Cardiac muscle cell (in vitro differentiated cells and primary cell): ENCODE results near the gene SIVA1. TPM values are rescaled to one million over a fixed set of nuclear protein-coding genes. Genes with fewer than 3 reads are reported as not detected.

Experiments used
- DNase-seq, 2 donors: peaks; one replicate each; pipeline versions ENCODE4 v3.0.0 to v3.0.0-alpha.2; 2010 to 2017; ENCODE audit warnings: low read depth in 1 of 2, low spot score in 1 of 2
- H3K27ac ChIP-seq: fragments of 200-600 bp; sonication (generic); 2 replicates; pipeline ENCODE4 v1.5.1; 2016
- H3K27me3 ChIP-seq: fragments of 200-600 bp; sonication (generic); 2 replicates; pipeline ENCODE4 v1.6.0; 2016; ENCODE audit warnings: control low read depth
- H3K36me3 ChIP-seq: fragments of 200-600 bp; sonication (generic); 2 replicates; pipeline ENCODE4 v1.5.1; 2016; ENCODE audit warnings: control low read depth
- H3K4me1 ChIP-seq: fragments of 200-600 bp; sonication (generic); 2 replicates; pipeline ENCODE4 v1.8.1; 2017; ENCODE audit warnings: low read depth, mild to moderate bottlenecking, mixed run types
- H3K4me3 ChIP-seq: fragments of 200-600 bp; sonication (generic); 2 replicates; pipeline ENCODE4 v1.5.1; 2016; ENCODE audit warnings: mild to moderate bottlenecking
- H3K9me3 ChIP-seq: fragments of 200-600 bp; sonication (generic); 2 replicates; pipeline ENCODE4 v1.5.1; 2017; ENCODE audit warnings: low read depth, mild to moderate bottlenecking, control low read depth
- CTCF ChIP-seq: IDR thresholded peaks from 2 replicates; pipeline ENCODE4 v1.5.1; 2012; ENCODE audit warnings: low read depth, mild to moderate bottlenecking, low read length
- polyA plus RNA-seq: library from polyadenylated mRNA; unstranded; fragments of >200 nt; fragmentation: Nextera tagmentation; extraction: Ambion mirVana; gene quantifications from 2 replicates; pipeline ENCODE4 v1.2.1, GENCODE V29; 2016
- total RNA-seq: library from RNA; depleted of rRNA; stranded (reverse); fragments of >200 nt; gene quantifications from 2 replicates; pipeline ENCODE4 v1.2.3, GENCODE V29; 2016

SIVA1 gene
- total and polyA plus RNA-seq, 2 experiments from 2014 or later, result 145 to 278 TPM

- no peak for TF ChIP-seq CTCF
These were observed 53.1 kb downstream of the SIVA1 start for GRCh38 chr14:104805941-104806624.

DNA sequence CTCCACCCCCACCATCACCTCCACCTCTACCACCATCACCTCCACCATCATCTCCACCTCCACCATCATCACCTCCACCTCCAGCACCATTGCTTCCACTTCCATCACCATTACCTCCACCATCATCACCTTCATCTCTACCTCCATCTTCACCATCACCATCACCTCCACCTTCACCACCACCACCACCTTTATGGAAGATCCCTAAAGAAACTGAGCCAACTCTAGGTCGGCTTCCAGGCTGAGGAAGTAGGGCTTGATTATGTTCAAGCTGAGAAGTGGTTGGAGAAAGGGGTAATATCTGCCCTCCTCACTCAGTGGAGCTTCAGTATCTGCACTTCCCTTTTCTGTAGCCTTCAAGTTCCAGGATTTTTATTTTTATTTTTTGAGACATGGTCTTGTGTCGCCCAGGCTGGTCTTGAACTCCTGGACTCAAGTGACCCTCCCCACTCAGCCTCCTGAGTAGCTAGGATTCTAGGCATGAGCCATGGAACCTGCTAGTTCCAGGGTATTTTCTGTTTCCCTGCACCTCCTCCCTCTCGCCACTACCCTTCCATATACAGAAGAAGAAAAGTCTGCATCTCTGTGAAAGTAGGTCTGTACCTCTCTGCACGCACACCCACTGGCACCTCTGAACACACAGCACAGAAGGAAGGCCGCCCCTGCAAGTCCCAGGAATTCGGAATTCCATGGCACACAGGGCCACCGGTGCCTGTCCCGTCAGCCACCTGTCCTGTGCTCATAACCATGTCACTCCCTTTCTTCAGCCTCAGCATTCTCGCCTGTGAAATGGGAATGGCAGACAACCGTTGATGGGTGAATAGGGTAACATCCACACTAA lies 53.9 kb downstream of the SIVA1 start:
- DNase-seq, result no peak
- TF ChIP-seq CTCF, result no peak
- Histone ChIP-seq H3K27me3 (no peaks in the 10 kb centered on the region), H3K27ac (no peak overlapping the region), H3K9me3 (no peaks in the 10 kb centered on the region), H3K4me3 (no peak overlapping the region), H3K4me1 (no peaks in the 10 kb centered on the region), H3K36me3 (no peaks in the 10 kb centered on the region)

More at GRCh38 chr14:104805941-104806624, 53.1 kb downstream of the SIVA1 start:
- Histone ChIP-seq H3K9me3 (no peaks in the 10 kb centered on the region), H3K27me3 (no peaks in the 10 kb centered on the region), H3K36me3 (no peaks in the 10 kb centered on the region), H3K4me3 (no peak overlapping the region), H3K27ac (no peak overlapping the region), H3K4me1 (no peaks in the 10 kb centered on the region)
- DNase-seq, result no peak

GRCh38 chr14:104808456-104808855 lies 55.5 kb downstream of the SIVA1 start:
- Histone ChIP-seq H3K36me3 (no peaks in the 10 kb centered on the region), H3K27ac (no peak overlapping the region), H3K27me3 (no peaks in the 10 kb centered on the region), H3K9me3 (no peaks in the 10 kb centered on the region), H3K4me3 (no peak overlapping the region), H3K4me1 (no peaks in the 10 kb centered on the region)
- TF ChIP-seq CTCF, result no peak
- no peak for DNase-seq

Other genes starting within 250 kb of the SIVA1 start
- 17.1 and 18.4 TPM in 2 replicates for gene C14orf180, start 173.4 kb upstream of the SIVA1 start, total RNA-seq
- gene C14orf180, start 173.4 kb upstream of the SIVA1 start, polyA plus RNA-seq, result 13.3 and 19.7 TPM in 2 replicates
- 3.6 and 6.9 TPM in 2 replicates for gene TMEM179, start 148.4 kb upstream of the SIVA1 start, total RNA-seq
- gene TMEM179, start 148.4 kb upstream of the SIVA1 start, polyA plus RNA-seq, result 4.7 and 8.6 TPM in 2 replicates
- gene INF2, start 63.5 kb upstream of the SIVA1 start, total RNA-seq, result 36.5 and 62.4 TPM in 2 replicates
- 14.1 and 14.5 TPM in 2 replicates for gene INF2, start 63.5 kb upstream of the SIVA1 start, polyA plus RNA-seq
- gene ADSS1, start 28.9 kb upstream of the SIVA1 start, total RNA-seq, result 53.8 and 63.8 TPM in 2 replicates
- gene ADSS1, start 28.9 kb upstream of the SIVA1 start, polyA plus RNA-seq, result 53.4 and 73.3 TPM in 2 replicates
- gene AKT1, start 42.6 kb downstream of the SIVA1 start, total RNA-seq, result 173 and 190 TPM in 2 replicates
- gene AKT1, start 42.6 kb downstream of the SIVA1 start, polyA plus RNA-seq, result 218 and 242 TPM in 2 replicates
- gene ZBTB42, start 48.0 kb downstream of the SIVA1 start, total RNA-seq, result 14.4 and 26.4 TPM in 2 replicates
- 7.6 and 9.6 TPM in 2 replicates for gene ZBTB42, start 48.0 kb downstream of the SIVA1 start, polyA plus RNA-seq
- 26.5 and 39.5 TPM in 2 replicates for gene CEP170B, start 112.1 kb downstream of the SIVA1 start, total RNA-seq
- 8.3 and 8.8 TPM in 2 replicates for gene CEP170B, start 112.1 kb downstream of the SIVA1 start, polyA plus RNA-seq
- gene PLD4, start 171.7 kb downstream of the SIVA1 start, total RNA-seq, result 0.11 and 0.54 TPM in 2 replicates
- 0.07 and 1.7 TPM in 2 replicates for gene PLD4, start 171.7 kb downstream of the SIVA1 start, polyA plus RNA-seq
- gene AHNAK2, start 225.2 kb downstream of the SIVA1 start, total RNA-seq, result 59.3 and 78.0 TPM in 2 replicates
- 17.8 and 18.8 TPM in 2 replicates for gene AHNAK2, start 225.2 kb downstream of the SIVA1 start, polyA plus RNA-seq
- 15.5 and 20.9 TPM in 2 replicates for gene CLBA1, start 232.6 kb downstream of the SIVA1 start, total RNA-seq
- 13.4 and 20.4 TPM in 2 replicates for gene CLBA1, start 232.6 kb downstream of the SIVA1 start, polyA plus RNA-seq